Neuronal stem cell (in vitro differentiated cells): ENCODE measurements around the gene RMDN3.

Source experiments
- DNase-seq: peaks from one replicate; pipeline ENCODE4 v3.0.0-alpha.2; 2013; ENCODE audit warnings: low spot score
- H2AFZ ChIP-seq: one replicate; pipeline ENCODE4 v1.6.1; 2013; ENCODE audit warnings: mild to moderate bottlenecking, low read length, inconsistent platforms
- H2AK5ac ChIP-seq: 2 replicates; pipeline ENCODE4 v1.6.1; 2013; ENCODE audit warnings: low read depth, mild to moderate bottlenecking, inconsistent platforms, low read length, moderate library complexity, mixed read lengths
- H2BK120ac ChIP-seq: 2 replicates; pipeline ENCODE4 v1.6.1; 2013; ENCODE audit warnings: low read depth, mild to moderate bottlenecking, inconsistent platforms, low read length, moderate library complexity, mixed read lengths
- H2BK12ac ChIP-seq: one replicate; pipeline ENCODE4 v1.6.1; 2013; ENCODE audit warnings: low read length, inconsistent platforms
- H2BK15ac ChIP-seq: 2 replicates; pipeline ENCODE4 v1.6.1; 2013; ENCODE audit warnings: mild to moderate bottlenecking, low read length, inconsistent platforms, mixed read lengths
- H2BK5ac ChIP-seq: one replicate; pipeline ENCODE4 v1.6.1; 2013; ENCODE audit warnings: inconsistent platforms, mild to moderate bottlenecking, low read length, moderate library complexity
- H3K14ac ChIP-seq: one replicate; pipeline ENCODE4 v1.6.1; 2013; ENCODE audit warnings: low read length, inconsistent platforms
- H3K18ac ChIP-seq: 2 replicates; pipeline ENCODE4 v1.6.1; 2013; ENCODE audit warnings: low read length, inconsistent platforms
- H3K23ac ChIP-seq: 2 replicates; pipeline ENCODE4 v1.6.1; 2013; ENCODE audit warnings: low read depth, mild to moderate bottlenecking, mixed read lengths, low read length, inconsistent platforms; ENCODE audit not compliant: poor library complexity
- H3K27ac ChIP-seq: replicated peaks from 3 replicates; pipeline ENCODE4 v1.5.1; 2013; ENCODE audit warnings: low read length, inconsistent platforms
- H3K27me3 ChIP-seq, 3 experiments: 2 replicates each; pipeline ENCODE4 v1.6.1; 2013; ENCODE audit warnings: low read length in 3 of 3, mild to moderate bottlenecking in 2 of 3, inconsistent platforms in 1 of 3, low read depth in 1 of 3, mixed read lengths in 1 of 3, moderate library complexity in 1 of 3; ENCODE audit not compliant: control insufficient read depth in 3 of 3, insufficient read depth in 3 of 3
- H3K36me3 ChIP-seq, 2 donors: replicated peaks in 1 of 2; 2 replicates each; pipeline ENCODE4 v1.6.1; 2013; ENCODE audit warnings: low read length in 2 of 2; ENCODE audit not compliant: control insufficient read depth in 2 of 2, insufficient read depth in 2 of 2
- H3K4ac ChIP-seq: 2 replicates; pipeline ENCODE4 v1.6.1; 2013; ENCODE audit warnings: inconsistent platforms, mild to moderate bottlenecking, low read length, moderate library complexity
- H3K4me1 ChIP-seq, 2 donors: 1 replicate in 1 of 2; 2 replicates in 1 of 2; pipeline ENCODE4 v1.6.1; 2013; ENCODE audit warnings: low read length in 2 of 2, low read depth in 1 of 2; ENCODE audit not compliant: control insufficient read depth in 2 of 2, insufficient read depth in 1 of 2
- H3K4me2 ChIP-seq: one replicate; pipeline ENCODE4 v1.6.1; 2013; ENCODE audit warnings: mild to moderate bottlenecking, low read length, inconsistent platforms; ENCODE audit not compliant: insufficient read depth, poor library complexity, severe bottlenecking
- H3K4me3 ChIP-seq, 2 donors: 2 replicates each; pipeline ENCODE4 v1.5.1; 2013; ENCODE audit warnings: low read length in 2 of 2, mild to moderate bottlenecking in 2 of 2, inconsistent platforms in 1 of 2, moderate library complexity in 1 of 2
- H3K79me1 ChIP-seq: one replicate; pipeline ENCODE4 v1.6.1; 2013; ENCODE audit warnings: low read depth, mild to moderate bottlenecking, inconsistent platforms, low read length, moderate library complexity
- H3K9ac ChIP-seq: one replicate; pipeline ENCODE4 v1.6.1; 2013; ENCODE audit warnings: mild to moderate bottlenecking, low read depth, low read length, inconsistent platforms; ENCODE audit not compliant: poor library complexity
- H3K9me3 ChIP-seq, 2 donors: replicated peaks in 1 of 2; 2 replicates each; pipeline versions ENCODE3 to v1.6.1; 2013; ENCODE audit warnings: low read length in 2 of 2, mild to moderate bottlenecking in 2 of 2, inconsistent platforms in 1 of 2, low read depth in 1 of 2, mixed read lengths in 1 of 2, moderate library complexity in 1 of 2; ENCODE audit not compliant: control insufficient read depth in 2 of 2, insufficient read depth in 1 of 2
- H4K8ac ChIP-seq: one replicate; pipeline ENCODE4 v1.6.1; 2013; ENCODE audit warnings: low read depth, mild to moderate bottlenecking, inconsistent platforms, low read length, moderate library complexity
- H4K91ac ChIP-seq: one replicate; pipeline ENCODE4 v1.6.1; 2013; ENCODE audit warnings: low read length, low read depth, mild to moderate bottlenecking, inconsistent platforms; ENCODE audit not compliant: poor library complexity
- WGBS, 2 donors: extraction: QIAGEN DNeasy Blood & Tissue Kit; methylation state at CpG; one replicate each; pipeline ENCODE4 v1.1.7; 2013; ENCODE audit warnings: missing lambda C conversion rate in 2 of 2, mixed read lengths in 1 of 2; ENCODE audit not compliant: insufficient read length in 2 of 2, insufficient replicate concordance in 1 of 2; ENCODE audit errors: extremely low coverage in 2 of 2; 5-methylcytosine and 5-hydroxymethylcytosine counted together

Gene RMDN3

DNA sequence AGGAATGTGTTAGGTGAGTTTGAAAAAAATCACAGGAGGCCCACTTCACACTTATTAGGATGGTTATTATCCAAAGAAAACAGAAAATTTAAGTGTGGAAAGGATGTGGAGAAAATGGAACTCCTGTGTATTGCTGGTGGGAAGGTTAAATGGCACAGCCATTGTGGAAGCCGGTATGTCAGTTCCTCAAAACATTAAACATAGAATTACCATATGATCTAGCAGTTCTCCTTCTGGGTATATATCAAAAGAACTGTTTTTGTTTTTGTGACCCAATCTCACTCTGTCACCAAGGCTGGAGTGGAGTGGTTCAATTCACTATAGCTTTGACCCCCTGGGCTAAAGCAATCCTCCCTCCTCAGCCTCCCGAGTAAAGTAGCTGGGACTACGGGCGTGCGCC is 41.5 kb upstream of the RMDN3 start:
- Histone ChIP-seq H3K9ac (no peak overlapping the region), H3K4me2 (no peak overlapping the region), H3K4ac (no peak overlapping the region), H3K4me1 (peaks cover 2 to 10% of the 10 kb centered on the region in 2 donors), H3K14ac (no peak overlapping the region), H2BK12ac (no peak overlapping the region), H3K36me3 (peaks cover 0 to 11% of the 10 kb centered on the region in 2 donors), H3K23ac (no peak overlapping the region), H3K18ac (no peak overlapping the region), H3K27ac (no peak overlapping the region), H3K9me3 (no peaks in the 10 kb centered on the region), H2BK120ac (no peak overlapping the region), H2AK5ac (no peak overlapping the region), H2BK15ac (no peak overlapping the region), H4K91ac (no peak overlapping the region), H4K8ac (no peak overlapping the region), H2BK5ac (no peak overlapping the region), H3K27me3 (no peaks in the 10 kb centered on the region), H2AFZ (no peak overlapping the region), H3K79me1 (no peaks in the 10 kb centered on the region), H3K4me3 (no peak overlapping the region)
- WGBS, 2 donors: no CpG with 5 or more reads among the region's 5 CpGs
- DNase-seq: no peak

DNA sequence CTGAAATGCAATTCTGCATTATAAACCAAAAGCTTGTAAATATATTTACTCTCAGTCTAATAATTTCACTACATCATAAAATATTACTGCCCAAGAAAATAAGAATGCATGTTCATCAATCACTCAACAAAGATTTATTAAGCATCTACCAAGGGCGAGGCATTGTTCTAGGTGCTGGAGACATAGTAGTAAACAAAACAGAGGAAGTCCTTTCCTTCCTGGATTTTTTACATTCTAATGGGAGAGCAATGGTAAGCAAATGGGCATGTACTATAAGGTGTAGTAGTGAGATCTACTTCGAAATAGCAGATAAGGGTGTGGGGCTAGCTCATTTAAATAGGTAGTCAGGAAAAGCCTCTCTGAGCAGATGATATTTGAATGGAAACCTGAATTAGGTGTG is 41.0 kb upstream of the RMDN3 start:
- no peak overlapping the region for H2AK5ac ChIP-seq
- no peak overlapping the region for H4K8ac ChIP-seq
- no peak overlapping the region for H2BK15ac ChIP-seq
- H3K4me2 ChIP-seq: no peak overlapping the region
- no CpG with 5 or more reads among the region's 2 CpGs for WGBS, 2 donors
- no peak overlapping the region for H2BK12ac ChIP-seq
- no peak overlapping the region for H3K4ac ChIP-seq
- no peaks in the 10 kb centered on the region for H3K27me3 ChIP-seq
- H3K4me3 ChIP-seq: no peak overlapping the region
- peaks cover 0 to 8% of the 10 kb centered on the region in 2 donors for H3K36me3 ChIP-seq
- no peak overlapping the region for H4K91ac ChIP-seq
- no peaks in the 10 kb centered on the region for H3K9me3 ChIP-seq
- no peak overlapping the region for H3K14ac ChIP-seq
- H2BK5ac ChIP-seq: no peak overlapping the region
- no peak overlapping the region for H3K18ac ChIP-seq
- no peak for DNase-seq
- H3K27ac ChIP-seq: no peak overlapping the region
- peaks cover 2 to 10% of the 10 kb centered on the region in 2 donors for H3K4me1 ChIP-seq
- H3K9ac ChIP-seq: no peak overlapping the region
- no peak overlapping the region for H2AFZ ChIP-seq
- H3K23ac ChIP-seq: no peak overlapping the region
- no peak overlapping the region for H2BK120ac ChIP-seq
- no peaks in the 10 kb centered on the region for H3K79me1 ChIP-seq

DNA sequence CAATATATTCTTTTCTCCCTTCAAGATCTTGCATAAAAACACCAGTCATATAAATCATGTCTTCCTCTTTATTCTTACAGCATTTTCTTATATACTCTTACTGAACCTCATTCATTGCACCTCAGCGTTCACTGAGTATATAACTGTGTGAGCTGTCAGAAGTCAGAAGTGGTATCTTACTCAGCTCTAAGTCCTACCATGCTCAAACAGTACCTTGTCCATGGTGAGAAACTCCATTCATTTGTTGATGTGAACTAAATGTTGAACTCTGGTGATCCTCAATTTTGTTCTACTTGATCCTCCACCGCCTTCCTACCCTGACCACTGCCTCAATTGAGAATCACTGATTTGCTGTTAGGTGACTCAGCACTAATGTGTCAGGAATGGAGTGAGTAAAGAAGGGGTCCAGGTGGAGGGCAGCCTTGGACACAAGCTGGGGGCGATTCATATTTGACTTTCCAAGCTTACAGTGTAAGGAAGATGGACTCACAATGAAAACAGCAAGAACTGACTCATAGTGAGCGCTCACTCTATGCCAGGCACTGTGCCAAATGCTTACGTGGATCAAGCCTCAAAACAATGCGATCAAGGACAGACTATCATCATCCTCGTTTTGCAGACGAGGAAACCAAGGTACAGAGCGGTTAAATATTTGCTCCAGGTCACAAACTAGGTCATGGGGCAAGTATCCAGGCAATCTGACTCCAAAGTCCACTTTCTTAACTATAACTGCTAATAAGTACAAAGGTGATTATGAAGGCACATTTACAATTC is 38.3 kb upstream of the RMDN3 start:
- H2AK5ac ChIP-seq: no peak overlapping the region
- H3K4ac ChIP-seq: no peak overlapping the region
- no CpG with 5 or more reads among the region's 9 CpGs for WGBS, 2 donors
- no peak overlapping the region for H2BK15ac ChIP-seq
- H3K23ac ChIP-seq: no peak overlapping the region
- no peak for DNase-seq
- no peak overlapping the region for H3K9ac ChIP-seq
- H3K4me1 ChIP-seq: peaks cover under 1 to 4% of the 10 kb centered on the region in 2 donors
- H3K4me2 ChIP-seq: no peak overlapping the region
- H4K8ac ChIP-seq: no peak overlapping the region
- H4K91ac ChIP-seq: no peak overlapping the region
- H3K14ac ChIP-seq: no peak overlapping the region
- H2BK120ac ChIP-seq: no peak overlapping the region
- no peak overlapping the region for H2AFZ ChIP-seq
- peaks cover 0 to 12% of the 10 kb centered on the region in 2 donors for H3K36me3 ChIP-seq
- H3K27me3 ChIP-seq: no peaks in the 10 kb centered on the region
- no peaks in the 10 kb centered on the region for H3K79me1 ChIP-seq
- H2BK5ac ChIP-seq: no peak overlapping the region
- H3K9me3 ChIP-seq: no peaks in the 10 kb centered on the region
- H3K4me3 ChIP-seq: no peak overlapping the region
- H3K18ac ChIP-seq: no peak overlapping the region
- H3K27ac ChIP-seq: no peak overlapping the region
- no peak overlapping the region for H2BK12ac ChIP-seq

DNA sequence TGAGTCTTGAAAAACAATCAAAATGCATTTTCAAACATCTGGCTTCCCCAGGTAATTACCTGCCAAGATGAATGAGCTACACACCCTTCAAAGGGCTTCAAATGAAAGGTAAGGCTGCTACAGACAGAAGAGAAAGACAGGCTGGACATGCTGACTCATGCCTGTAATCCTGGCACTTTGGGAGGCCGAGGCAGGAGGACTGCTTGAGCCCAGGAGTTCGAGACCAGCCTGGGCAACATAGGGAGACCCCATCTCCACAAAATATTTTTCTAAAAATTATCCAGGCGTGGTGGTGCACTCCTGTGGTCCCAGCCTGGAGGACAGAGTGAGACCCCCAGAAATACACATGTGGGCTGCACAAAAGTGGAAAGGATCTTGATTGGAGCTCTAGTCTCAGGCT is 37.3 kb upstream of the RMDN3 start:
- Histone ChIP-seq H3K23ac (no peak overlapping the region), H3K9ac (no peak overlapping the region), H3K4me2 (no peak overlapping the region), H4K91ac (no peak overlapping the region), H2BK12ac (no peak overlapping the region), H3K18ac (no peak overlapping the region), H2BK5ac (no peak overlapping the region), H4K8ac (no peak overlapping the region), H3K27ac (no peak overlapping the region), H3K14ac (no peak overlapping the region), H3K4me1 (peaks cover 0 to 2% of the 10 kb centered on the region in 2 donors), H3K4ac (no peak overlapping the region), H2BK120ac (no peak overlapping the region), H3K27me3 (no peaks in the 10 kb centered on the region), H2BK15ac (no peak overlapping the region), H3K9me3 (no peaks in the 10 kb centered on the region), H2AFZ (no peak overlapping the region), H3K79me1 (peaks cover 1% of the 10 kb centered on the region), H3K4me3 (no peak overlapping the region), H2AK5ac (no peak overlapping the region), H3K36me3 (peaks cover 0 to 12% of the 10 kb centered on the region in 2 donors)
- no CpG with 5 or more reads among the region's 3 CpGs for WGBS, 2 donors
- no peak for DNase-seq
